Measurements from ENCODE around the gene KCNQ4.

Gene KCNQ4

DNA sequence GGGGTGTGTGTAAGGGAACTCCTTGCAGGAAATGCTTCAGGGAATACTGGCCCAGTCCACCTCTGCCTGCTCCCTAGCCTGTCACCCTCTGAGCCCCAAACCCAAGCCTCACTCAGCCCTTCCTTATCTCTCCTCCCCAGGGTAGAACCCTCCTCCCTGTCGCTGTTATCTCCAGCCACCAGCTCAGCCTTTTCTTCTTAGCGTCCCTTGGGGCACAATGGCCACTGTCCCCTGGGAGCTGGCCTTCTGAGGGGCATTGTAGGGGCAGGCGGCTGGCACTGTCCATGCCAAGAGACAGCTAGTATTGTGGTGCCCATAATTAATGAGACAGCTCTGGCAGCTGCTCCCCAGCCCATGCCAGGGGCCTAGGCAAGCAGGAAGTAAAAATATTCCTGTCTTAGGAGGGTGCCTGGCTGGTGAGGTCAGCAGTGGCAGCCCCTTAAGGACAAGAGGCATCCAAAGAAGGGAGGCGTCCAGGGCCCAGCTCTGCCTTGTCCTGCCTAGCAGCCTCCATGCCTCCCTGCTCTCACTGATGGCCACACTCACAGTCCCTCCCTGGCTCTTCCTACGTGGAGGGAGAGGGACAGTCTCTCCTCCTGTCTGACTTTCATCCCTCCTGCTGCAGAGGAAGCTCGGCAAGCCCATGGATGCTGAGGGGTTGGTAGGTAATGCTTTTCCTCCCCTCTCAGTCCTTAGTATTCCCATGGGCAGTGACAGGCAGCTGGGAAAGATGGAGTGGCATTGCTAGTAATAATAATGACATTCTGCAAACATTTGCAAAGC is 37.5 kb downstream of the KCNQ4 start:
- DNase-seq: no peak

DNA sequence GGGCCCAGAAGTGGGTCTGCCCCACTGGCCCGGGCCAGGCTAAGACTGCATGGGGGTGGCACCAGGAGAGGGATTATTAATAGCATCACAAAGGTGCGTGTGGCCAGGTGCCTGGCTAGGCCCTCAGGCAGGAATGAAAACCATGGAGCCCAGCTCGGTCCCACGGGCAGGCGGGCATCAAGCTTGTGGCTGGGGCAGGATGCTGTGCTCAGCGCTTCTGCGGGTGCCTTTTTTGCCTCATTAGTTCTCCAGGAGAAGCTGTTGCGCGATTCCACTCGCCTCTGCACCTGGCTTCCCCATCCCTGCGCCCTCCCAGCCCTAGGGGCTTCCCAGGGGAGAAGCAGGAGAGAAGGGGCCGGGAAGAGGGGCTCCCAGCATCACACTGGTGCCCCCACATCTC is 39.3 kb downstream of the KCNQ4 start:
- no peak for DNase-seq

- no peak for DNase-seq
Observed at GRCh38 chr1:40823345-40823744, 39.8 kb downstream of the KCNQ4 start.

- DNase-seq: no peak
Observed at GRCh38 chr1:40823983-40824382, 40.4 kb downstream of the KCNQ4 start.

GRCh38 chr1:40824591-40825434 is 41.2 kb downstream of the KCNQ4 start:
- DNase-seq: no peak

GRCh38 chr1:40825435-40825788 is 41.8 kb downstream of the KCNQ4 start:
- no peak for DNase-seq

GRCh38 chr1:40825996-40826395 is 42.4 kb downstream of the KCNQ4 start:
- no peak for DNase-seq

DNA sequence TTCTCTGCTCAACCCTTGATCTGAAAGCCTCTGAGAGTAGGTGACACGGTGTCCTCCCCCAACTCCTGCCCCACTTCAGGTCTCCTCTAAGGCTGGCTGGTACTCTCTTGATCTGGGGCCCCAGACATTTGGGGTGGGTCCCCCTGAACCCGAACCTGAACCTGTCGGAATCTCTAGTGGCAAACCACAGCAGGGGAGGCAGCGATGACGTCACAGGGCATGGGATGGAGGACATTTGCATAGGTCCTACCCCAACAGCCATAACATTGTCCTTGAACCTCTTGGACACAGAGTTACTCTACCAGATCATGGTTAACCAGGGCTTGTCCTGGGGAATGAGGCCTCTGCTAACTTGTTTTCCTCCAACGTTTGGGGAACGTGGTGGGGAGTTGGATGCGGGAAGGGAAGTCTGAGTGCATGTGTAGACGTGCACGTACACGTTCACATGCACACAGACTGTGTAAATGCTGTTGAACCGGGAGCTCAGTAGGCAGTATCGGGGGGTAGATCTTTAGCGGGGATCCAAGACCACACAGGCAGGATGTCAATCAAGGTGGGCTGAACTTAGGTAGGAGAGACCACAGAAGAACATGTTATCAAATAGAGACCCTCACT is 46.2 kb downstream of the KCNQ4 start:
- no peak for DNase-seq

DNA sequence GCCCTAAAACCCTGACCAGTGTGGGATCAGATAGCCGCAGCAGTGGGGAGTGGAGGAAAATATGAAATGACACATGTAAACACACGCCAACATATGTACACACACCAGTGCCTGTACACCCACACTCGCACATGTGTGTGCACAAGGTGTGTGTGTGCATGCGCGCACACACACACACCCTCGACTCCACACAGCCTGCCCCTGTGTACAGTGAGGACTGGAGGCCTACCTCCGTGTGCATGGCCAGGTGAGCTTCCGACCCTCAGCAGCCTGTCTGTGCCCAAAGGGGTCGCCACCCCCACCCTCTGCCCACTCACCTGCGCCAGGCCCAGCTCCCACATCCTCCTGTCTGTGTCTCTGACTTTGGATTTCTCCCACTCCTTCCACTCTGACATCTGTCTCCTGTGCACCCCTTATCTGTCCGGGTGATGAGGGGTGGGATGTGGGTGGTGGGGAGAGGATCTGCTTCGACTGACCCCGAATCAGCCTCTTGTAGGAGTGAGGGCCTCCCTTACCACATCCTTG is 46.9 kb downstream of the KCNQ4 start:
- DNase-seq: no peak

DNA sequence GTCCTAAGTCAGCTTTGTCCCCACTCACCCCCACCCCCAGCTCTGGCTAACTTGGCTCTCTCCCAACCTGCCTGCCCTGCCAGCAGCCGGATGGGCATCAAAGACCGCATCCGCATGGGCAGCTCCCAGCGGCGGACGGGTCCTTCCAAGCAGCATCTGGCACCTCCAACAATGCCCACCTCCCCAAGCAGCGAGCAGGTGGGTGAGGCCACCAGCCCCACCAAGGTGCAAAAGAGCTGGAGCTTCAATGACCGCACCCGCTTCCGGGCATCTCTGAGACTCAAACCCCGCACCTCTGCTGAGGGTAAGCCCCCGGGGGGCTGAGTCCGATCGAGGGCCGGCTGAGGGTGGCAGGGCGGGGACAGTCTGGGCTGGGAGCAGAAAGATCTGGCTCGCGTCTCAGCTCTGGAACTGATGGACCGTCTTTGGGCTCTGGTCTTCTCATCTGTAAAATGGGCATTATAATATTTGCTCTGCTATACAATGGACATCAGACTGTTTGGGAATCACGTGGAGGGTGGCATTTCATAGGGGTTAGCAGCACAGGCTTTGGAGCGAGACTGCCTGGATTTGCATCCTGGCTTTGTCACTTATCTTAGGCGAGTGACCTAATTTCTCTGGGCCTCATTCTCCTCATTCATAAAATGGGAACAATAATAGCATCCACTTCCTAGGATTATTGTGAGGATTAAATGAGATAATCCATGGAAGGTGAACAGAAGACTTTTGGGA is 47.6 kb downstream of the KCNQ4 start:
- no peak for DNase-seq

- no peak for DNase-seq
Observed at GRCh38 chr1:40833979-40834378, 50.4 kb downstream of the KCNQ4 start.

DNA sequence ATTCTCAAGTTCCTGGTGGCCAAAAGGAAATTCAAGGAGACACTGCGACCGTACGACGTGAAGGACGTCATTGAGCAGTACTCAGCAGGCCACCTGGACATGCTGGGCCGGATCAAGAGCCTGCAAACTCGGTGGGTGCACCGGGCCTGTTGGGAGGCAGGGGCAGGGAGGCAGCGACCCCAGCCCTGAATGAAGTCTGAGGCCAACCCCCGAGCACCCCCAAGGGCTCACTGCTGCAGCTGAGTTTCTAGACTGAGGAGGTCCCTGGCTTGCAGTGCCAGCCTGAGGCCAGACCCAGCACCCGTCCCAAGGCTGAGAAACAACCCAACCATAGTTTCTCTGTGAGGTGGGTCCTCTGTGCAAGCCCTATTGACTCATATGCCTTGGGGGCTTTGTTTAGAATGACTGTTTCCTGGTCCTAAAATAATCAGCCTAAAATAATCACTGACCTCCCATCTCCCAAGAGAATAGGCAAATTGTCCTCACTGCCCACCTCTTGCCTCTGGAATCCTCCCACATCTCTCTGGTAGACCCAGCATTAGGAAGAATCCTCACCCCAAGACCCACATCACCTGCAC is 51.5 kb downstream of the KCNQ4 start:
- no peak for DNase-seq

DNA sequence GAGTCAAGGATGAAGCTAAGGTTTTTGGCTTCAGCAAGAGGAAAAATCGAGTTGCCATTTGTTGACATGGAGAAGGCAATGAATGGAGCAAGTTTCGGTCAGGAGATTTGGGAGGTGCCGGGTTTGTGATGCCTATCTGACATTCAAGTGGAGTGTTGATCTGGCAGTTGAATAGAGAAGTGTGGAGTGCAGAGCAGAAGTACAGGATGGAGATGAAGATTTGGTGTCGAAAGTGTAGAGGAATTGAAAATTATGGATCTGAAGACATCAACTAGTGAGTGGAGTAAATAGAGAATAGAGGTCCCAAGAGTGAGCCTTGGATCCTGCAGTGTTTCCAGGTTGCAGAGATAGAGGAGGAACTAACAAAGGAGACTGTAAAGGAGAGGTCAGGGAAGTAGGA is 52.7 kb downstream of the KCNQ4 start:
- DNase-seq: no peak

DNA sequence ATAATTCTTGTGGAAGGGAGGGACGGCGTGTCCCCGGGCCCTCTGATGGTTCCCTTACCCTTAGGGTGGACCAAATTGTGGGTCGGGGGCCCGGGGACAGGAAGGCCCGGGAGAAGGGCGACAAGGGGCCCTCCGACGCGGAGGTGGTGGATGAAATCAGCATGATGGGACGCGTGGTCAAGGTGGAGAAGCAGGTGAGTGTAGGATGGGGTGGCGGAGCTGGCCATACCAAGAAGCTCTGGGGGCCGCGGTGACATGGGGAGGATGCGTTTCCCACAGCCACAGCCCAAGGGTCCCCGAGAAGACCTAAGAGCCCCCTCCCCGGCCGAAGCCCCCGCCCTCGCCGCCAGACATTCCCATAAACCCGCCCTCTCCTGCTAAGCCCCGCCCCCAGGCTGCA is 54.0 kb downstream of the KCNQ4 start:
- DNase-seq: no peak

GRCh38 chr1:40838045-40838979 is 54.7 kb downstream of the KCNQ4 start:
- DNase-seq: no peak

GRCh38 chr1:40838980-40839942 is 55.7 kb downstream of the KCNQ4 start:
- no peak for DNase-seq

- no peak for DNase-seq
Observed at GRCh38 chr1:40839943-40840335, 56.4 kb downstream of the KCNQ4 start.

- DNase-seq: no peak
Observed at GRCh38 chr1:40840526-40841323, 57.1 kb downstream of the KCNQ4 start.

- DNase-seq: no peak
Observed at GRCh38 chr1:40841602-40842001, 58.0 kb downstream of the KCNQ4 start.
